Naive thymus-derived CD4-positive, alpha-beta T cell (primary cell): ENCODE measurements around the gene CTSA. TPM values are rescaled to one million over a fixed set of nuclear protein-coding genes. Genes with fewer than 3 reads are reported as not detected.
"Not testable (repeated sequence)": the region's sequence is repeated elsewhere in the genome, so short reads cannot be mapped to it uniquely, and the experiment has no call there.

Experiments
- ATAC-seq: fragments of 150-1000 bp; cut with Tn5 transposase; 2 replicates; pipeline ENCODE4 v1.10.0; 2021; ENCODE audit warnings: mild to moderate bottlenecking, moderate library complexity
- CTCF ChIA-PET: fragments of 350-600 bp; sonication (Branson Sonifier 250); formaldehyde crosslinking; loops from one replicate; lab custom pipeline; 2021; ENCODE audit warnings: antibody characterized with exemption; lab: Charles Lee
- POLR2A ChIA-PET: fragments of 350-600 bp; sonication (Branson Sonifier 250); formaldehyde crosslinking; loops from one replicate; lab custom pipeline; 2021; ENCODE audit warnings: antibody characterized with exemption, inconsistent platforms; lab: Charles Lee
- DNase-seq, 9 donors: peaks; one replicate each; pipeline versions ENCODE4 v3.0.0 to v3.0.0-alpha.2; 2020 to 2022; ENCODE audit warnings: mixed read lengths in 1 of 9
- H3K27ac ChIP-seq: one replicate; pipeline ENCODE4 v1.7.0; 2013; ENCODE audit warnings: mild to moderate bottlenecking, low read depth, low read length, moderate library complexity
- H3K27me3 ChIP-seq, 2 donors: one replicate each; pipeline ENCODE4 v1.7.0; 2013; ENCODE audit warnings: low read length in 2 of 2, mild to moderate bottlenecking in 2 of 2, moderate library complexity in 2 of 2; ENCODE audit not compliant: control insufficient read depth in 2 of 2, insufficient read depth in 2 of 2
- H3K36me3 ChIP-seq, 3 experiments: 1 replicate in 2 of 3; 2 replicates in 1 of 3; pipeline ENCODE4 v1.7.0; 2013; ENCODE audit warnings: low read length in 3 of 3, mild to moderate bottlenecking in 3 of 3, moderate library complexity in 1 of 3; ENCODE audit not compliant: insufficient read depth in 3 of 3, control insufficient read depth in 2 of 3
- H3K4me1 ChIP-seq, 2 donors: one replicate each; pipeline ENCODE4 v1.7.0; 2013; ENCODE audit warnings: low read length in 2 of 2, mild to moderate bottlenecking in 2 of 2, moderate library complexity in 1 of 2; ENCODE audit not compliant: control insufficient read depth in 2 of 2, insufficient read depth in 2 of 2
- H3K4me3 ChIP-seq: 2 replicates; pipeline ENCODE4 v1.7.0; 2013; ENCODE audit warnings: mild to moderate bottlenecking, low read length
- H3K9me3 ChIP-seq, 3 experiments: 1 replicate in 2 of 3; 2 replicates in 1 of 3; pipeline ENCODE4 v1.7.0; 2013; ENCODE audit warnings: low read length in 3 of 3; ENCODE audit not compliant: control insufficient read depth in 2 of 3
- H3K27ac Mint-ChIP-seq, 9 donors: one replicate each; pipeline ENCODE4 v1.8.0; 2020 to 2022; ENCODE audit warnings: mixed read lengths in 9 of 9, mild to moderate bottlenecking in 8 of 9, moderate library complexity in 5 of 9, inconsistent platforms in 2 of 9
- H3K27me3 Mint-ChIP-seq, 5 donors: one replicate each; pipeline ENCODE4 v1.8.0; 2021 to 2022; ENCODE audit warnings: mixed read lengths in 5 of 5, mild to moderate bottlenecking in 1 of 5
- H3K36me3 Mint-ChIP-seq, 5 donors: one replicate each; pipeline ENCODE4 v1.8.0; 2020 to 2022; ENCODE audit warnings: mixed read lengths in 5 of 5, mild to moderate bottlenecking in 3 of 5, inconsistent platforms in 1 of 5
- H3K4me1 Mint-ChIP-seq, 7 donors: one replicate each; pipeline ENCODE4 v1.8.0; 2020 to 2022; ENCODE audit warnings: mixed read lengths in 7 of 7, mild to moderate bottlenecking in 3 of 7, inconsistent platforms in 1 of 7
- H3K4me3 Mint-ChIP-seq, 10 donors: one replicate each; pipeline ENCODE4 v1.8.0; 2020 to 2022; ENCODE audit warnings: mild to moderate bottlenecking in 10 of 10, mixed read lengths in 10 of 10, moderate library complexity in 6 of 10, inconsistent platforms in 2 of 10
- H3K9me3 Mint-ChIP-seq, 11 donors: one replicate each; pipeline ENCODE4 v1.8.0; 2020 to 2022; ENCODE audit warnings: mixed read lengths in 11 of 11, mild to moderate bottlenecking in 4 of 11, inconsistent platforms in 1 of 11, moderate library complexity in 1 of 11
- intact Hi-C, 2 donors: fragments of 100-400 bp; cut with micrococcal nuclease; formaldehyde crosslinking; loops; one replicate each; pipeline ENCODE4 v1.15.1; 2023
- polyA plus RNA-seq, 2 donors: library from polyadenylated mRNA; unstranded; fragments of 300-500 nt; fragmentation: Illumina TruSeq; gene quantifications; one replicate each; pipeline ENCODE4 v1.2.3, GENCODE V29; 2021
- total RNA-seq, 6 experiments: library from RNA in 5 of 6; stranded (reverse) in 5 of 6; gene quantifications; 1 replicate in 5 of 6; 2 replicates in 1 of 6; pipeline ENCODE4 v1.2.3 and lab custom pipeline; 2021 to 2026

The CTSA gene
- total and polyA plus RNA-seq, 7 experiments from 2014 or later, result 59.6 to 151 (median 65.1) TPM

DNA sequence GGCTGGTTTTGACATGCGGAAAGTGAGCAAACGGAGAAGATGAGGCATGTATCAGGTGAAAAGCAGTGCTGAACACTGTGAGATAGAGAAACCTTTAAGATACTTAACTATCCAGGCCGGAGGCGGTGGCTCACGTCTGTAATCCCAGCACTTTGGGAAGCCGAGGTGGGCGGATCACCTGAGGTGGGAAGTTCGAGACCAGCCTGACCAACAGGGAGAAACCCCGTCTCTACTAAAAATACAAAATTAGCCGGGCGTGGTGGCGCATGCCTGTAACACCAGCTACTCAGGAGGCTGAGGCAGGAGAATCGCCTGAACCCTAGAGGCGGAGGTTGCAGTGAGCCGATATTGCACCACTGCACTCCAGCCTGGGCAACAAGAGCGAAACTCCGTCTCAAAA is 40.5 kb downstream of the CTSA start:
- H3K27ac ChIP-seq, DNase-seq, H3K27me3 Mint-ChIP-seq, POLR2A ChIA-PET, H3K9me3 Mint-ChIP-seq, H3K4me3 ChIP-seq, H3K27me3 ChIP-seq, ATAC-seq, H3K9me3 ChIP-seq, H3K36me3 Mint-ChIP-seq: not testable (repeated sequence)
- peak overlapping the region in 2 of 10 donors; percentile 19 to 20 for H3K4me3 Mint-ChIP-seq
- Histone ChIP-seq H3K36me3 (peaks cover 0 to 11% (median 0%) of the 10 kb centered on the region in 3 experiments), H3K4me1 (peaks cover 10 to 11% of the 10 kb centered on the region in 2 donors)
- CTCF ChIA-PET, result interaction anchor here (0.6 kb wide), 1 partner anchor 41 kb away, joined by 3 read pairs; no protein-coding TSS in a partner anchor
- intact Hi-C loops, result loop anchor here in 1 of 2 donors (2.0 to 10.0 kb wide), 2 partner anchors 31 to 137 kb away; partner anchors contain the start of genes DNTTIP1 and WFDC3
- H3K27ac Mint-ChIP-seq, result peak overlapping the region in 1 of 9 donors; percentile 28
- peaks cover 0 to 23% (median 15%) of the 10 kb centered on the region in 7 donors for H3K4me1 Mint-ChIP-seq

DNA sequence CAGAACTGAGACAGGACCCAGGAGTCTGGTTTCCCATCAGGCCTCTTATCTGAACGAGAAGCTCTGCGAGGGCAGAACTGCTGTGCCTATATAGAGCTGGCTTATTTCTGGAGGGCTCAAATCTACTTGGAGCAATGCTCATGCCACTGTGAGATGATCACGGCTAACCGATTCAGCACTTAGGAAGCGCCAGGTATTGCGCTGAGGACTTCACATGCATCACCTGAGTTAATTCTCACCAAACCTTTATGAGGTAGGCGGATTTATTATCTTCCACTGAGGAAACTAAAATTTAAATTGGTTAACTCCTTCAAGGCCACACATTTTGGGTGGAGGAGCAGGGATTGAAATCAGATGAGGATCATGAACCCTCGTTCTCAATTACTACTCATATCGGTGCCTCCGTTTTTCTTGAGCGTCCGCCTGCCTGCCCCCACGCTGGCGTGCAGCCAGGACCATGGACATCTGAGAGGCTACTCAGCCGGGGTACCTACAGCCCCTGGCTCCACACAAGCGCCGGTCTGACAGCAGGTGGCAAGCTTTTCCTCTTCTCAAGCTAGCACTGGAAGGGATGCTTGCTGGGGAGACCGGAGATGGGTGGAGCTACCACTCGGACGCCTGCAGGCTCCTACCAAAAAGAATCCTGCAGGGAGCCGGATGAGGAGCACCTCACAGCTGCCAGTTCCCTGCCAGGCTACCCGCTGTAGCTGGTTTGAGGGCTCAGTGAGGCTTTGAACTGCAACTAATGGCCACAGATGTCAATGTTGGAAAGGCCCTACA is 42.3 kb downstream of the CTSA start:
- H3K36me3 Mint-ChIP-seq, result peaks cover 3 to 16% (median 11%) of the 10 kb centered on the region in 5 donors
- peak overlapping the region; percentile 94 to 99 (median 96) for H3K27ac Mint-ChIP-seq
- peaks cover 7 to 32% (median 30%) of the 10 kb centered on the region in 7 donors for H3K4me1 Mint-ChIP-seq
- H3K4me1 ChIP-seq, result peaks cover 10 to 21% of the 10 kb centered on the region in 2 donors
- ATAC-seq (no peak), DNase-seq (peak; percentile 33 to 65 (median 59))
- POLR2A ChIA-PET, result interaction anchor here (0.5 to 6.8 kb wide), 19 partner anchors 10 to 497 kb away, joined by 3 to 174 read pairs (median 14); partner anchors contain the start of genes ACOT8, CTSA, NEURL2 and PLTP
- H3K4me3 Mint-ChIP-seq, result peak overlapping the region; percentile 85 to 99 (median 97)
- H3K27me3 ChIP-seq, result no peaks in the 10 kb centered on the region
- H3K9me3 ChIP-seq, result no peaks in the 10 kb centered on the region
- H3K27me3 Mint-ChIP-seq, result no peaks in the 10 kb centered on the region
- intact Hi-C loops, result loop anchor here (1.0 to 10.0 kb wide), 9 partner anchors 22 to 973 kb away; partner anchors contain the start of genes DNTTIP1 (in 1 of the 2), NCOA5 (in 1 of the 2), TOMM34 (in 1 of the 2) and UBE2C (in 1 of the 2)
- peak overlapping the region; percentile 96 for H3K4me3 ChIP-seq
- no peaks in the 10 kb centered on the region for H3K9me3 Mint-ChIP-seq
- peak overlapping the region; percentile 96 for H3K27ac ChIP-seq
- peaks cover 0 to 26% (median 8%) of the 10 kb centered on the region in 3 experiments for H3K36me3 ChIP-seq
- CTCF ChIA-PET, result interaction anchor here (0.6 to 7.9 kb wide), 8 partner anchors 10 to 79 kb away, joined by 3 to 54 read pairs (median 4); partner anchors contain the start of genes CTSA, NEURL2 and ZNF335

DNA sequence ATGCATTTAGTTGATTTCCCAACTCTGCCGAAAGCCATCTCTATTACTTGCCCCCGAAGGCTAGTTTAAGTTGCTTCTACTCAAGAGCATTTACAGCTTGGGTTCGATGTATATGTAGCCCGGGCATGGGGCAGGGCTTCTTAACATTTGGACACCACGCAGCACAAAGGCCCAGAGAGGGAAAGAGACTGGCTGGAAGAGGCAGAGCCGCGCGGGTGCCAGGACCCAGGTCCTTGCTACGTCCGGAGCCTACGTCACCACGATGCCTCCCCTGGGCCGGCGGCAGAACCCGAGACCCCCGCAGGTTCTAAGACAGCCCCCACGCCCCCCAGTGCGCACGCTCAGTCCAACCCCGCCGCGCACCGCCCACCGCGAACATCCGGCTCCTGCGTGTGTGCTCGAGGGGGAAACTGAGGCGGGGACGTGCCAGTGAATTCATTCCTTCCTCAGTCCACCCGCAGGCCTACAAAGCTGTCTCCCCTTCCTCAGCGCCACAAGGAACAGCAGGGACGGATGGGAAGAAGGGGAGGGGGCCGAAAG is 43.0 kb downstream of the CTSA start:
- CTCF ChIA-PET, result interaction anchor here (0.6 to 7.9 kb wide), 10 partner anchors 11 to 79 kb away, joined by 3 to 54 read pairs (median 4); partner anchors contain the start of genes CTSA, NEURL2, ZNF335 and ZSWIM1
- intact Hi-C loops, result loop anchor here (1.0 to 10.0 kb wide), 7 partner anchors 23 to 973 kb away; partner anchors contain the start of genes DNTTIP1 (in 1 of the 2), NCOA5 (in 1 of the 2), TOMM34 (in 1 of the 2) and UBE2C (in 1 of the 2)
- H3K27me3 ChIP-seq, result no peaks in the 10 kb centered on the region
- Mint-ChIP-seq H3K9me3 (no peaks in the 10 kb centered on the region), H3K4me3 (peak overlapping the region; percentile 85 to 99 (median 97)), H3K27me3 (no peaks in the 10 kb centered on the region), H3K36me3 (peaks cover 5 to 18% (median 12%) of the 10 kb centered on the region in 5 donors), H3K4me1 (peaks cover 8 to 33% (median 30%) of the 10 kb centered on the region in 7 donors), H3K27ac (peak overlapping the region; percentile 94 to 99 (median 96))
- peaks cover 10 to 21% of the 10 kb centered on the region in 2 donors for H3K4me1 ChIP-seq
- ATAC-seq, result peak; percentile 1
- H3K9me3 ChIP-seq, result no peaks in the 10 kb centered on the region
- H3K36me3 ChIP-seq, result peaks cover 0 to 32% (median 14%) of the 10 kb centered on the region in 3 experiments
- H3K4me3 ChIP-seq, result peak overlapping the region; percentile 96
- peak in 1 of 9 donors; percentile 60 for DNase-seq
- H3K27ac ChIP-seq, result peak overlapping the region; percentile 96
- POLR2A ChIA-PET, result interaction anchor here (0.6 to 6.8 kb wide), 20 partner anchors 10 to 571 kb away, joined by 3 to 174 read pairs (median 12); partner anchors contain the start of genes ACOT8, CTSA, ELMO2 and NEURL2

GRCh38 chr20:45934586-45935415 is 43.7 kb downstream of the CTSA start, which contains the start of gene PCIF1:
TSS of gene PCIF1 (plus strand) at chr20:45934683. CDS start at chr20:45939000, 4,317 bp downstream.
- Mint-ChIP-seq H3K9me3 (no peaks in the 10 kb centered on the region), H3K4me1 (peaks cover 8 to 37% (median 33%) of the 10 kb centered on the region in 7 donors), H3K27me3 (no peaks in the 10 kb centered on the region), H3K4me3 (peak within 1 kb of the TSS; percentile 85 to 99 (median 98)), H3K27ac (peak within 1 kb of the TSS; percentile 95 to 99 (median 98)), H3K36me3 (peaks cover 10 to 23% (median 17%) of the 10 kb centered on the region in 5 donors)
- POLR2A ChIA-PET, result interaction anchor here (0.6 to 6.8 kb wide), 26 partner anchors 9 to 572 kb away, joined by 3 to 174 read pairs (median 8); partner anchors contain the start of genes ACOT8, CTSA, DNTTIP1 and ELMO2
- DNase-seq (peak; percentile 98 to 99 (median 99)), ATAC-seq (peak; percentile 87)
- Histone ChIP-seq H3K4me1 (peaks cover 10 to 21% of the 10 kb centered on the region in 2 donors), H3K27ac (peak within 1 kb of the TSS; percentile 96), H3K36me3 (peaks cover 0 to 39% (median 21%) of the 10 kb centered on the region in 3 experiments), H3K4me3 (peak within 1 kb of the TSS; percentile 96), H3K9me3 (no peaks in the 10 kb centered on the region), H3K27me3 (no peaks in the 10 kb centered on the region)
- CTCF ChIA-PET, result interaction anchor here (0.8 to 7.9 kb wide), 5 partner anchors 16 to 54 kb away, joined by 3 to 54 read pairs (median 3); partner anchors contain the start of genes ZNF335 and ZSWIM1
- intact Hi-C loops, result loop anchor here (1.0 to 10.0 kb wide), 16 partner anchors 24 to 974 kb away; partner anchors contain the start of genes ACOT8 (in 2 of the 2), CTSA (in 2 of the 2), DNTTIP1 (in 2 of the 2) and NEURL2 (in 2 of the 2)

DNA sequence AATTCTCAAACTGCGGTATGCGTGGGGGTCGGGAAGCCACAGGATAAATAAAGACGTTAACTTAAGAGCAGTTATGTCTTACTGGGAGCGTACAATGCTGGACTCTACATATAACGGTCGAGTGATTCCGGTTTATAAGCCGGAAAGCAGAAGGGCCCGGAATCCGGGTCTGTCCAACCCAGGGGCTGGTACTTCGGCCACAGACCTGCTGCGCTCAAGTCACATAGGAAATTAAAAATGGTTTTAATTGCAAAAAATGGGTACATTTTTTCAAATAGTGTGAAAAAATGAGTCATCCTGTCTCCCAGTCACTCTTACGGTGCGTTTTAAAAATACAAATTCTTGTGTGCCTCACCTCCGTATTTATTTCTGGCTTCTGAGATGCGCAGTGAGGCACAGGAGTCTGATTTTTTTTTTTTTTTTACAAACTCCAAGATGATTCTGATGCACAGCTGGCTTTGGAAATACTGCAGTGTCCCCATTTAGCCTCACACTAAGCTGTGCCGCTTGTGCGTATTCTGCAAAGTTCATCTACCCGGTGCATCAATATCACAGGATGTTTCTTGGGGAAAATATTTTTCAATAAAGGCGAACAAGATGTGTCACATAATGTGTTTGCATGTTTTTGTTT is 44.4 kb downstream of the CTSA start:
- Mint-ChIP-seq H3K4me1 (peaks cover 8 to 37% (median 33%) of the 10 kb centered on the region in 7 donors), H3K27me3 (no peaks in the 10 kb centered on the region), H3K36me3 (peaks cover 12 to 28% (median 17%) of the 10 kb centered on the region in 5 donors), H3K9me3 (no peaks in the 10 kb centered on the region), H3K27ac (peak overlapping the region; percentile 95 to 99 (median 97)), H3K4me3 (peak overlapping the region; percentile 85 to 99 (median 97))
- peak in 1 of 9 donors; percentile 45 for DNase-seq
- ChIA-PET POLR2A (interaction anchor here (0.6 to 6.8 kb wide), 24 partner anchors 8 to 573 kb away, joined by 3 to 174 read pairs (median 10); partner anchors contain the start of genes ACOT8, CTSA, DNTTIP1 and ELMO2), CTCF (interaction anchor here (0.7 to 7.9 kb wide), 5 partner anchors 16 to 54 kb away, joined by 3 to 54 read pairs (median 3); partner anchors contain the start of genes ZNF335 and ZSWIM1)
- ATAC-seq, result no peak
- Histone ChIP-seq H3K27me3 (no peaks in the 10 kb centered on the region), H3K27ac (peak overlapping the region; percentile 96), H3K4me3 (peak overlapping the region; percentile 96), H3K4me1 (peaks cover 10 to 21% of the 10 kb centered on the region in 2 donors), H3K36me3 (peaks cover 0 to 46% (median 25%) of the 10 kb centered on the region in 3 experiments), H3K9me3 (no peaks in the 10 kb centered on the region)
- intact Hi-C loops, result loop anchor here (1.0 to 10.0 kb wide), 13 partner anchors 37 to 975 kb away; partner anchors contain the start of genes ACOT8 (in 2 of the 2), CTSA (in 2 of the 2), DNTTIP1 (in 2 of the 2) and NEURL2 (in 2 of the 2)
